BLaER1 treated with 17β-estradiol and CSF1 and Interleukin-3, amounts not matched to agents 10 nM and 100 nM (cell line): ENCODE results near the gene CCDC187.
A peak's percentile ranks its signal among the peaks of the same experiment; 100 is the strongest.

Experiments
- H3K27ac ChIP-seq, 11 experiments: shearing (Covaris generic); formaldehyde crosslinking; 2 replicates each; pipeline ENCODE4 v1.8.1; 2022
- H3K27me3 ChIP-seq, 11 experiments: shearing (Covaris generic); formaldehyde crosslinking; 2 replicates each; pipeline ENCODE4 v1.8.1; 2022
- H3K36me3 ChIP-seq, 11 experiments: shearing (Covaris generic); formaldehyde crosslinking; 2 replicates each; pipeline ENCODE4 v1.8.1; 2022
- H3K4me1 ChIP-seq, 10 experiments: shearing (Covaris generic); formaldehyde crosslinking; 2 replicates each; pipeline ENCODE4 v1.8.1; 2022
- H3K4me2 ChIP-seq, 11 experiments: shearing (Covaris generic); formaldehyde crosslinking; 2 replicates each; pipeline ENCODE4 v1.8.1; 2022
- H3K4me3 ChIP-seq, 10 experiments: shearing (Covaris generic); formaldehyde crosslinking; 2 replicates each; pipeline ENCODE4 v1.8.1; 2022
- H3K9ac ChIP-seq, 11 experiments: shearing (Covaris generic); formaldehyde crosslinking; 2 replicates each; pipeline ENCODE4 v1.8.1; 2022
- H3K9me3 ChIP-seq, 11 experiments: shearing (Covaris generic); formaldehyde crosslinking; replicated peaks in 1 of 11; 2 replicates each; pipeline ENCODE4 v1.8.1; 2022
- H4K20me1 ChIP-seq, 11 experiments: shearing (Covaris generic); formaldehyde crosslinking; 2 replicates each; pipeline ENCODE4 v1.8.1; 2022
- Cebpa-rat ChIP-seq, 11 experiments: shearing (Covaris generic); IDR thresholded peaks; 2 replicates each; pipeline ENCODE4 v1.8.1; 2022

Gene CCDC187

DNA sequence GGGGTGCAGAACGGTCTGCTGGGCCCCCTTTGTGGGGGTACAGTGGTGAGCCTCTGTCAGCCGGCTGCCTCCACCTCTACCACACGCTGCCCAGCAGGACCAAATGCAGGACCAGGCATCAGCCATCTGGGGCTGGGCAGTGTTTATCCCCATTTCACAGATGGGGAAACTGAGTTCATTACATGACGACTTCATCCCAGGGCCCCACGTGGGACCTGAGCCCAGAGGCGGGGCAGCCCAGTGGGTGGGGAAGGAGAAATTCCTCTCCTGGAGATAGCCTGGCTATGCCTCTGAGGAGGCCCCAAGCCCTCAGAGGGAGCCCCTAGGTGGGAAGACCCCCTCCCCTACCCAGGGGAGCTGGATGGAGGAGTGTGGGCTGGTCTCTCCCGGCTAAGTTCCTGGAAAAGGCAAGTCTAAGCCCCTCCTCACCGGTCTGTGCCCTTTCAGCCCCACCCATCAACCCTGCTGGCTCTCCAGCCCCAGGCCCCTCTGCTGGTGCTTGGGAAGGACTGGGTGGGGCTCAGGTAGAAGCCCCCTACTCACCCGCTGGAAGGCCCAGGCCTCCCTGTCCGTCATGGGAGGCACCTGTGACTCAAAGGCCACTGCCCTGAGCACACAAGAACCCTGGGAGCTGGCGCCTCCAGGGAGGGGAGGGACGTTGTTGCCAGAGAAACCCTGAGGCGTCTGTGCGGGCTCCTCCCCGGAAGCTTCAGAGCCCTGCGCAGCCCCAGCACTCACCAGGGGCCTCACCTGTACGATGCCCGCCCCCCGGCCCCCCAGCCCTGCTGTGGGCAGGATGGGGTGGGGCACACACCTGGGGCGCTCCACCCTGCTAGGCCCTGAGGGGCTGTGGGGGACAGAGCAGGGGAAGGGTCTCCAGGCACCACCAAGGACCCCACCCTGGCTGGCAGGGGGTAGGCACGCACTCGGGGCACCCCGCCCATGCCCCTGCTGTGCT, 7.4 kb upstream of the CCDC187 start:
- Histone ChIP-seq H3K9ac (peak overlapping the region in 10 of 11 experiments; percentile 18 to 81 (median 56); a peak in 17 of 22 replicates), H3K36me3 (peaks cover 0 to 10% (median 0%) of the 10 kb centered on the region in 11 experiments; a peak in 2 of 22 replicates), H3K4me2 (peak overlapping the region; percentile 54 to 98 (median 93)), H3K4me1 (peaks cover 48 to 83% (median 75%) of the 10 kb centered on the region in 10 experiments), H3K4me3 (peak overlapping the region in 6 of 10 experiments; percentile 16 to 42 (median 21); a peak in 7 of 20 replicates), H3K27ac (peak overlapping the region in 8 of 11 experiments; percentile 48 to 91 (median 78); a peak in 17 of 22 replicates), H3K27me3 (peaks cover 0 to 36% (median 0%) of the 10 kb centered on the region in 11 experiments; a peak in 7 of 22 replicates), H4K20me1 (peaks cover 0 to 18% (median 3%) of the 10 kb centered on the region in 11 experiments; a peak in 9 of 22 replicates), H3K9me3 (peaks cover 18 to 25% (median 23%) of the 10 kb centered on the region in 11 experiments)
- TF ChIP-seq Cebpa-rat (IDR thresholded peaks at IDR 0.05): no peak

GRCh38 chr9:136310273-136311030, 6.6 kb upstream of the CCDC187 start:
- Histone ChIP-seq H3K27ac (peak overlapping the region in 8 of 11 experiments; percentile 48 to 91 (median 78); a peak in 17 of 22 replicates), H3K27me3 (peaks cover 0 to 45% (median 0%) of the 10 kb centered on the region in 11 experiments; a peak in 7 of 22 replicates), H3K36me3 (peaks cover 0 to 7% (median 0%) of the 10 kb centered on the region in 11 experiments; a peak in 2 of 22 replicates), H3K4me1 (peaks cover 57 to 90% (median 83%) of the 10 kb centered on the region in 10 experiments), H3K4me2 (peak overlapping the region; percentile 54 to 98 (median 93)), H4K20me1 (peaks cover 0 to 27% (median 12%) of the 10 kb centered on the region in 11 experiments; a peak in 12 of 22 replicates), H3K4me3 (peak overlapping the region in 7 of 10 experiments; percentile 1 to 42 (median 20); a peak in 7 of 20 replicates), H3K9ac (peak overlapping the region in 9 of 11 experiments; percentile 40 to 81 (median 59); a peak in 15 of 22 replicates), H3K9me3 (peaks cover 12 to 16% (median 14%) of the 10 kb centered on the region in 11 experiments)
- TF ChIP-seq Cebpa-rat (IDR thresholded peaks at IDR 0.05): peak in 4 of 11 experiments; percentile 43 to 87 (median 67); a peak in 6 of 22 replicates

DNA sequence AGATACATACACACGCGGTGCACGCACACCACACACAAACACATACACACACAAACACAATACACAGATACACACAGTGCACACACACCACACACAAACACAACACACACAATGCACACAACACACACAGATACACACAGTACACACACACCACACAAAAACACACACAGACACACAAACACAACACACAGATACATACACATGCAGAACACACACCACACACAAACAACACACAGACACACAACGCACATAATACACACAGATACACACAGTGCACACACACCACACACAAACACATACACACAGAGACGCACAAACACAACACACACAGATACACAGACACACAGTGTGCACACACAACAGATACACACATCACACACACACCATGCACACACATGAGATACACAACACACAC, 5.9 kb upstream of the CCDC187 start:
- Histone ChIP-seq H3K27me3 (peaks cover 0 to 51% (median 0%) of the 10 kb centered on the region in 11 experiments; a peak in 7 of 22 replicates), H3K9ac (peak overlapping the region in 5 of 11 experiments; percentile 27 to 80 (median 61); a peak in 8 of 22 replicates), H3K4me2 (peak overlapping the region; percentile 54 to 98 (median 93); a peak in 21 of 22 replicates), H4K20me1 (peaks cover 0 to 33% (median 18%) of the 10 kb centered on the region in 11 experiments; a peak in 12 of 22 replicates), H3K4me3 (peak overlapping the region in 3 of 10 experiments; percentile 1 to 31 (median 3); a peak in 2 of 20 replicates), H3K4me1 (peaks cover 62 to 96% (median 90%) of the 10 kb centered on the region in 10 experiments), H3K9me3 (peaks cover 5 to 9% (median 8%) of the 10 kb centered on the region in 11 experiments), H3K27ac (peak overlapping the region in 7 of 11 experiments; percentile 55 to 91 (median 85); a peak in 14 of 22 replicates), H3K36me3 (peaks cover 0 to 1% (median 0%) of the 10 kb centered on the region in 11 experiments; a peak in 2 of 22 replicates)
- TF ChIP-seq Cebpa-rat (IDR thresholded peaks at IDR 0.05): no peak

GRCh38 chr9:136309101-136309801, 5.4 kb upstream of the CCDC187 start:
- Histone ChIP-seq H3K4me2 (peak overlapping the region; percentile 38 to 98 (median 93)), H3K27me3 (peaks cover 0 to 54% (median 0%) of the 10 kb centered on the region in 11 experiments; a peak in 7 of 22 replicates), H3K36me3 (no peaks in the 10 kb centered on the region), H3K4me3 (no peak overlapping the region; a peak in 2 of 20 replicates), H3K27ac (peak overlapping the region in 8 of 11 experiments; percentile 28 to 91 (median 74); a peak in 15 of 22 replicates), H3K9me3 (peaks cover 0 to 4% (median 2%) of the 10 kb centered on the region in 11 experiments; a peak in 14 of 22 replicates), H4K20me1 (peaks cover 0 to 39% (median 18%) of the 10 kb centered on the region in 11 experiments; a peak in 12 of 22 replicates), H3K9ac (peak overlapping the region in 8 of 11 experiments; percentile 20 to 80 (median 34); a peak in 12 of 22 replicates), H3K4me1 (peaks cover 62 to 100% (median 95%) of the 10 kb centered on the region in 10 experiments)
- no peak for TF ChIP-seq Cebpa-rat (IDR thresholded peaks at IDR 0.05)

- TF ChIP-seq Cebpa-rat (IDR thresholded peaks at IDR 0.05): no peak
- Histone ChIP-seq H3K9me3 (no peaks in the 10 kb centered on the region), H3K4me1 (peaks cover 62 to 100% (median 100%) of the 10 kb centered on the region in 10 experiments), H3K27ac (peak overlapping the region in 4 of 11 experiments; percentile 15 to 86 (median 36); a peak in 2 of 22 replicates), H3K4me3 (no peak overlapping the region; a peak in 1 of 20 replicates), H3K9ac (no peak overlapping the region; a peak in 2 of 22 replicates), H3K4me2 (peak overlapping the region; percentile 38 to 98 (median 93); a peak in 21 of 22 replicates), H4K20me1 (peaks cover 0 to 40% (median 18%) of the 10 kb centered on the region in 11 experiments; a peak in 12 of 22 replicates), H3K27me3 (peaks cover 0 to 54% (median 0%) of the 10 kb centered on the region in 11 experiments; a peak in 7 of 22 replicates), H3K36me3 (no peaks in the 10 kb centered on the region)
Measured at GRCh38 chr9:136308702-136309053, 4.8 kb upstream of the CCDC187 start.

DNA sequence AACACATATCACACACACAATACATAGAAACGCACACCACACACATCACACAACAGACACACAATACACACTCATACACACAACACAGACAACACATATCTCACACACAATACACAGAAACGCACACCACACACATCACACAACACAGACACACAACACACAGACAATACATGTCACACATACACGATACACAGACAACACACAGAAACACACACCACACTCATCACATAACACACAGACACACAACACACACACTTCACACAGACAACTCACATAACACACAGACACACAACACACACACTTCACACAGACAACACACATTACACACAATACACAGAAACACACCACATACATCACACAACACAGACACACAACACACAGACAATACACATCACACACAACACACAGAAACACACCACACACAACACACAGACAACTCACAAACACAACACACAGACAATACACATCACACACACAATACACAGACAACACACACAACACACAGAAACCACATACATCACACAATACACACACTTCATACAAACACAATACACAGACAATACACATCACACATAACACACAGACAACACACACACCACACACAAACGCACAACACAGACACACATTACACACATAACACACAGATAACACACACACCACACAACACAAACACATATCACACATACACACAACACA, 4.3 kb upstream of the CCDC187 start:
- Histone ChIP-seq H3K9ac (no peak overlapping the region), H3K36me3 (no peaks in the 10 kb centered on the region), H3K27me3 (peaks cover 0 to 54% (median 0%) of the 10 kb centered on the region in 11 experiments; a peak in 7 of 22 replicates), H3K4me3 (no peak overlapping the region), H3K4me2 (peak overlapping the region in 9 of 11 experiments; percentile 77 to 98 (median 94); a peak in 17 of 22 replicates), H3K4me1 (peaks cover 62 to 100% (median 98%) of the 10 kb centered on the region in 10 experiments), H3K27ac (peak overlapping the region in 2 of 11 experiments; percentile 15 to 44; a peak in 2 of 22 replicates), H3K9me3 (no peaks in the 10 kb centered on the region), H4K20me1 (peaks cover 0 to 40% (median 18%) of the 10 kb centered on the region in 11 experiments; a peak in 12 of 22 replicates)
- TF ChIP-seq Cebpa-rat (IDR thresholded peaks at IDR 0.05): no peak
